MCF 10A (cell line): Measurements from ENCODE around the gene CFAP77. TPM values are rescaled to one million over a fixed set of nuclear protein-coding genes. Genes with fewer than 3 reads are reported as not detected.

Source experiments
- BruUV-seq: library from RNA; stranded (reverse); fragments of 400-500 nt; replicated peaks from 2 replicates; lab custom pipeline; 2021; lab: Mats Ljungman, UMichigan
- CTCF ChIA-PET: fragments of 300-600 bp; sonication (Branson Sonifier 250); formaldehyde crosslinking; extraction: SDS; loops from one replicate; lab custom pipeline; 2021; ENCODE audit warnings: antibody characterized with exemption, inconsistent platforms; lab: Yijun Ruan, JAX
- POLR2A ChIA-PET: fragments of 300-600, 350-650 bp; sonication (Branson Sonifier 250); formaldehyde crosslinking; extraction: SDS; loops from one replicate; lab custom pipeline; 2020; ENCODE audit warnings: antibody characterized with exemption, inconsistent platforms; lab: Yijun Ruan, JAX
- DNase-seq: peaks from one replicate; pipeline ENCODE4 v3.0.0-alpha.2; 2018; ENCODE audit not compliant: unreplicated experiment
- H3K27ac Mint-ChIP-seq: one replicate; pipeline ENCODE4 v1.8.0; 2022; ENCODE audit warnings: mild to moderate bottlenecking, low read depth, mixed read lengths; ENCODE audit not compliant: unreplicated experiment
- H3K27me3 Mint-ChIP-seq: one replicate; pipeline ENCODE4 v1.8.0; 2022; ENCODE audit warnings: mixed read lengths; ENCODE audit not compliant: insufficient read depth, unreplicated experiment
- H3K36me3 Mint-ChIP-seq: one replicate; pipeline ENCODE4 v1.8.0; 2022; ENCODE audit warnings: mild to moderate bottlenecking, moderate library complexity, mixed read lengths; ENCODE audit not compliant: insufficient read depth, unreplicated experiment
- H3K4me1 Mint-ChIP-seq: one replicate; pipeline ENCODE4 v1.8.0; 2022; ENCODE audit warnings: mixed read lengths; ENCODE audit not compliant: insufficient read depth, unreplicated experiment
- H3K4me3 Mint-ChIP-seq: one replicate; pipeline ENCODE4 v1.8.0; 2022; ENCODE audit warnings: mild to moderate bottlenecking, moderate library complexity, mixed read lengths; ENCODE audit not compliant: unreplicated experiment
- H3K9me3 Mint-ChIP-seq: one replicate; pipeline ENCODE4 v1.8.0; 2022; ENCODE audit warnings: mixed read lengths; ENCODE audit not compliant: unreplicated experiment
- CTCF ChIP-seq: fragments of 200-600 bp; IDR thresholded peaks from one replicate; pipeline ENCODE4 v1.8.0; 2022; ENCODE audit warnings: antibody characterized with exemption, mild to moderate bottlenecking; ENCODE audit not compliant: unreplicated experiment
- intact Hi-C: fragments of 100-400 bp; cut with micrococcal nuclease; formaldehyde crosslinking; loops from 2 replicates; pipeline ENCODE4 v1.14.1; 2022
- total RNA-seq: library from RNA; stranded (reverse); gene quantifications from 2 replicates; pipeline ENCODE4 v1.2.3, GENCODE V29; 2022

CFAP77 gene
- total RNA-seq, 1 experiment from 2014 or later: not detected

- intact Hi-C loops: no loop called here
- no peak overlapping the region for H3K4me3 Mint-ChIP-seq
- BruUV-seq: no TSS peak
- TF ChIP-seq CTCF: no peak
- H3K9me3 Mint-ChIP-seq: no peaks in the 10 kb centered on the region
- no peak overlapping the region for H3K27ac Mint-ChIP-seq
- no peaks in the 10 kb centered on the region for H3K4me1 Mint-ChIP-seq
- no peaks in the 10 kb centered on the region for H3K27me3 Mint-ChIP-seq
- ChIA-PET POLR2A (no interaction called here), CTCF (no interaction called here)
- DNase-seq: no peak
- H3K36me3 Mint-ChIP-seq: peaks cover 86% of the 10 kb centered on the region
These were observed 19.0 kb upstream of the CFAP77 start for GRCh38 chr9:132390966-132391365.

GRCh38 chr9:132391449-132391848 lies 18.6 kb upstream of the CFAP77 start:
- Mint-ChIP-seq H3K27me3 (no peaks in the 10 kb centered on the region), H3K9me3 (no peaks in the 10 kb centered on the region), H3K36me3 (peaks cover 90% of the 10 kb centered on the region), H3K27ac (no peak overlapping the region), H3K4me3 (no peak overlapping the region), H3K4me1 (no peaks in the 10 kb centered on the region)
- DNase-seq: no peak
- intact Hi-C loops: no loop called here
- ChIA-PET POLR2A (no interaction called here), CTCF (no interaction called here)
- TF ChIP-seq CTCF: no peak
- BruUV-seq: no TSS peak

- POLR2A ChIA-PET: no interaction called here
- no TSS peak for BruUV-seq
- Mint-ChIP-seq H3K27ac (no peak overlapping the region), H3K4me1 (no peaks in the 10 kb centered on the region), H3K4me3 (no peak overlapping the region), H3K9me3 (no peaks in the 10 kb centered on the region), H3K27me3 (no peaks in the 10 kb centered on the region), H3K36me3 (peaks cover 86% of the 10 kb centered on the region)
- DNase-seq: no peak
- TF ChIP-seq CTCF: no peak
- intact Hi-C loops: no loop called here
- CTCF ChIA-PET: no interaction called here
These were observed 14.5 kb upstream of the CFAP77 start for GRCh38 chr9:132395560-132395959.

GRCh38 chr9:132401824-132402223 lies 8.2 kb upstream of the CFAP77 start:
- Mint-ChIP-seq H3K27ac (no peak overlapping the region), H3K27me3 (no peaks in the 10 kb centered on the region), H3K4me3 (no peak overlapping the region), H3K36me3 (peaks cover 63% of the 10 kb centered on the region), H3K4me1 (peaks cover 17% of the 10 kb centered on the region), H3K9me3 (no peaks in the 10 kb centered on the region)
- no TSS peak for BruUV-seq
- POLR2A ChIA-PET: no interaction called here
- intact Hi-C loops: no loop called here
- no peak for TF ChIP-seq CTCF
- DNase-seq: no peak
- CTCF ChIA-PET: no interaction called here
